Immature natural killer cell (primary cell): ENCODE measurements around the gene SPACA5B. TPM values are rescaled to one million over a fixed set of nuclear protein-coding genes. Genes with fewer than 3 reads are reported as not detected.
A peak's percentile ranks its signal among the peaks of the same experiment; 100 is the strongest.
"Not testable (repeated sequence)": the region's sequence is repeated elsewhere in the genome, so short reads cannot be mapped to it uniquely, and the experiment has no call there.

ENCODE experiments used
- DNase-seq, 3 donors: peaks; one replicate each; pipeline ENCODE4 v3.0.0; 2022; ENCODE audit warnings: mixed read lengths in 1 of 3
- H3K27ac Mint-ChIP-seq, 6 donors: one replicate each; pipeline ENCODE4 v1.8.0; 2020; ENCODE audit warnings: mixed read lengths in 6 of 6, mild to moderate bottlenecking in 5 of 6, inconsistent platforms in 4 of 6, moderate library complexity in 3 of 6
- H3K27me3 Mint-ChIP-seq, 3 donors: one replicate each; pipeline ENCODE4 v1.8.0; 2020 to 2021; ENCODE audit warnings: low read depth in 3 of 3, mild to moderate bottlenecking in 3 of 3, mixed read lengths in 3 of 3, moderate library complexity in 3 of 3, inconsistent platforms in 1 of 3
- H3K36me3 Mint-ChIP-seq, 3 donors: one replicate each; pipeline ENCODE4 v1.8.0; 2020; ENCODE audit warnings: mixed read lengths in 3 of 3, inconsistent platforms in 2 of 3, mild to moderate bottlenecking in 2 of 3
- H3K4me1 Mint-ChIP-seq, 2 donors: one replicate each; pipeline ENCODE4 v1.8.0; 2020; ENCODE audit warnings: inconsistent platforms in 2 of 2, mild to moderate bottlenecking in 2 of 2, mixed read lengths in 2 of 2, moderate library complexity in 1 of 2
- H3K4me3 Mint-ChIP-seq, 5 donors: one replicate each; pipeline ENCODE4 v1.8.0; 2020; ENCODE audit warnings: mild to moderate bottlenecking in 5 of 5, mixed read lengths in 5 of 5, inconsistent platforms in 3 of 5, moderate library complexity in 3 of 5
- H3K9me3 Mint-ChIP-seq, 6 donors: one replicate each; pipeline ENCODE4 v1.8.0; 2020; ENCODE audit warnings: mild to moderate bottlenecking in 6 of 6, mixed read lengths in 6 of 6, inconsistent platforms in 4 of 6, moderate library complexity in 3 of 6
- polyA plus RNA-seq, 3 donors: library from polyadenylated mRNA; unstranded; fragments of 300-500 nt; fragmentation: Illumina TruSeq; gene quantifications; one replicate each; pipeline ENCODE4 v1.2.3, GENCODE V29; 2021

SPACA5B gene
- not detected for polyA plus RNA-seq

DNA sequence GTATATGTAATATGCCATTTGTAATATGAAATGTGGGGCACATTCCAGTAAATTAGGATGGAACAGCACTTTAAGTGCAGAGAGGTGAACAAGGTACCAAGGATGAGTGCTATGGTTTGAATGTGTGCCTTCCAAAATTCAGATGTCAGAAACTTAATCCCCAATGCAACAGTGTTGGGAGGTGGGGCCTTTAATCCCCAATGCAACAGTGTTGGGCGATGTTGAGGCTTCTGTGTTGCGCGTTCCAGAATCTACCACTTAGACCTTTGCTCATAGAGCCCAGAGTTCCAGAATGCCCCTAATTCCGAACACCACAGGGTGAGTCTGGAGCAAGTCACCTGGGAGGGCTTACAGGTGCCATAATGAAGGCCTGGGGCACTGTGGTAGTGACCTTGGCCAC is at the start of gene SPACA5B:
Gene SPACA5B (plus strand): TSS at position 301 of the 400 bp plus-strand sequence. CDS start 62 bp downstream, at position 363.
- H3K4me3 Mint-ChIP-seq, DNase-seq, H3K36me3 Mint-ChIP-seq, H3K27me3 Mint-ChIP-seq, H3K27ac Mint-ChIP-seq, H3K9me3 Mint-ChIP-seq, H3K4me1 Mint-ChIP-seq: not testable (repeated sequence)

DNA sequence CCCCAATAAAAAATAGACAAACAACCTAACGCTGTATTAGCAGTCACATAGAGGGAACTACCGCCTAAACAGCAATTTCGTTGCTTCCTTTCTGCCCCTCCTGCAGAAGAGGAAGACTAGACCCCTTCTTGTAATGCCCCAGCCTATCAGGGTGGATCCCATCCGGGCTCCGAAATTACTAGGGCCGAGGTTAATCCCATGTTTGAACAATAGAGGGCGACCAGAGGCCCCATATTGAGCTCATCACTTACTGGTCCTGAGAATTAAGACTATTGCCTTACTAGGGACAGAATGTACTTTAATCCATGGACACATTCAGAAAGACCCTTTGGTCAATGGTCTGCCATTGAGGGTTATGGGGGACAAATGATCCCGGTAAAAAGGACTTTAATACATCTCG is 47.2 kb upstream of the SPACA5B start:
- peaks cover 0 to 5% (median 2%) of the 10 kb centered on the region in 3 donors for H3K27me3 Mint-ChIP-seq
- H3K9me3 Mint-ChIP-seq = no peaks in the 10 kb centered on the region
- peak; percentile 6 to 28 (median 9) for DNase-seq
- H3K4me1 Mint-ChIP-seq = no peaks in the 10 kb centered on the region
- no peaks in the 10 kb centered on the region for H3K36me3 Mint-ChIP-seq
- no peak overlapping the region for H3K27ac Mint-ChIP-seq
- H3K4me3 Mint-ChIP-seq = no peak overlapping the region

DNA sequence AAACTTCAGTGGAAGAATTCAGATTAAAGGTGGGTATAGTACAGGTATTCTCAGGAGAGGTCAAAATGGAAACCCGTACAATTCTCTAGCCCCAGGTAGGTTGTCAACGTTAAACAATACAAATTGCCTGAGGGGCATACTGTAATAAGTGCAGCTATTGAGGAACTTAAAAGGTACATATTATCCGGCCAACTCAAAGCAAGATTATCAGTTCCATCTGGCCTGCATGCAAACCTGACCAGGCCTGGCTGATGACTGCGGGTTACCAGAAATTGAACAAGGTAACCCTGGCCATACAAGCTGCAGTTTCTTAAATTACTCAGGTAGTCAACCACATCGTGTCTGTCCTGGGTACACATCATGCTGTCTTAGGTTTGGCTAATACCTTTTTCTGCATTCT is 46.7 kb upstream of the SPACA5B start:
- no peak overlapping the region for H3K27ac Mint-ChIP-seq
- DNase-seq = no peak
- H3K27me3 Mint-ChIP-seq = peaks cover 0 to 2% (median 2%) of the 10 kb centered on the region in 3 donors
- H3K4me1 Mint-ChIP-seq = no peaks in the 10 kb centered on the region
- no peaks in the 10 kb centered on the region for H3K9me3 Mint-ChIP-seq
- no peak overlapping the region for H3K4me3 Mint-ChIP-seq
- no peaks in the 10 kb centered on the region for H3K36me3 Mint-ChIP-seq

DNA sequence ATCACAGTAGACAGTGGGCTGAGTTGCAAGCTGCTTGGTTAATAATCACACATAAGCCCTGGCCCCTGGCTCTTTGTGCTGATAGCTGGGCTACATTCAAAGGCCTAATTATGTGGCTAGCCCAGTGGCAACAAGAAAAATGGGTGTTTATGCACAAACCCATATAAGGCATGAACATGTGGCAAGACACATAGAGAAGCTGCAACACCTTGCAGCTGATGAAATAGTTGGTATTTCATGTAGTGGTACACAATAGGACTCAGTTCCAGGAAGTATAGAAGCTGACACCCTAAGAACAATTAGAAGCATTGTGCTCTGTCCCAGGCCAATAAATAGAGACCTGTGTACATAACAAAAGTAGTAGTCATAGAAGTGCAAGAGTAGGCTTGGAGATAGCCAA is 44.3 kb upstream of the SPACA5B start:
- Mint-ChIP-seq H3K27me3 (peaks cover 1 to 7% (median 2%) of the 10 kb centered on the region in 3 donors), H3K4me3 (no peak overlapping the region), H3K9me3 (no peaks in the 10 kb centered on the region), H3K27ac (no peak overlapping the region), H3K36me3 (no peaks in the 10 kb centered on the region), H3K4me1 (no peaks in the 10 kb centered on the region)
- DNase-seq = no peak

DNA sequence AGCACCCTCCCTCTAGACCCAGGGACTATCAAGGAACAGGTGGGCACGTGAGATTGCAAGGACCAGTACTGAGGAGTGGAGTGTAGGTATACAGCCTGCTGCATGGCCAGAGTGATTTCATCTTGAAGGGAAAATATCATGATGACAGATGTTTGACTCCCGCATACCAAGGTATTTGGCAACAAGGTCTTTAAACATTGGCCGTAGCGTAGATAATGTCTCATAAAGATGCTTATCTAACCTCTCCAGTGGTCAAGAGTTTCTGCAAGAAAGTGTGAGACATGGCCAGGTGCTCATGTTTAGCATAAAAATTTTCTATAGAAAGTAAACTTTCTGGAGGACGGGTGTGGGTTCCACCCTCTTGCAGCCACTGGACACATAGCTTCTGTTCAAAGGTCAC is 40.3 kb upstream of the SPACA5B start:
- no peak overlapping the region for H3K4me3 Mint-ChIP-seq

DNA sequence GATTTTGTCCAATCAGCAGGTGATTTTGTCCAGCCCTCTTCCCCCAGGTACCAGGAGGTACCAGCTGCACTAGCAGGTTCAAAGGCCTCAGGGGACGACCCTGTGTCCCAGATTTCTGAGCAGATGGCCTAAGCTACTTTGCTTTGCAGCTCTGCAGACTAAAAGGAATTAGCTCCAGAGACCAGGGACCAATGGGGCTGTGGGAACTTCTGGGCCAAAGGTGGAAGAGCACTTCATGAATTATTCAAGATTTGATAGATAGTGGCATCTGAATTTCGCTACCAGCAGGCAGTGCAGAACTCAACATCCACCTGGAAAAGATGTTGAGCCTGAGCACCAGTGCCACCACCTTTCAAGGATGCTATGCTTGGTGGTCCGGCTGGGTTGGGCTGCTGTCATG is 37.9 kb upstream of the SPACA5B start:
- DNase-seq, H3K4me3 Mint-ChIP-seq, H3K4me1 Mint-ChIP-seq, H3K9me3 Mint-ChIP-seq, H3K36me3 Mint-ChIP-seq, H3K27ac Mint-ChIP-seq, H3K27me3 Mint-ChIP-seq: not testable (repeated sequence)

More for the DNA sequence above, 40.3 kb upstream of the SPACA5B start:
- no peak for DNase-seq
- Mint-ChIP-seq H3K4me1 (no peaks in the 10 kb centered on the region), H3K9me3 (no peaks in the 10 kb centered on the region), H3K27me3 (peaks cover 2 to 7% (median 2%) of the 10 kb centered on the region in 3 donors), H3K27ac (no peak overlapping the region), H3K36me3 (no peaks in the 10 kb centered on the region)

DNA sequence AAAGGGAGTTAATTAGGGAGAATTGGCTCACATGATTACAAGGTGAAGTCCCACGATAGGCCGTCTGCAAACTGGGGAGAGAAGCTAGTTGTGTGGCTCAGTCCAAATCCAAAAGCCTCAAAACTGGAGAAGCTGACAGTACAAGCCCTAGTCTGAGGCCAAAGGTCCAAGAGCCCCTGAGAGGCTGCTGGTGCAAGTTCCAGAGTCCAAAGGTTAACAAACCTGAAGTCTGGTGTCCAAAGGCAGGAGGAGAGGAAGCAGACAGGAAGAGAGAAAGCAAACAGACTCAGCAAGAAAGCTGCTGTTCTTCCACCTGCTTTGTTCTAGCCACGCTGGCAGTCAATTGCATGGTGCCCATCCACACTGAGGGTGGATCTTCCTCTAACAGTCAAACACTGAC is 29.0 kb upstream of the SPACA5B start:
- Mint-ChIP-seq H3K4me3 (no peak overlapping the region), H3K36me3 (no peaks in the 10 kb centered on the region), H3K9me3 (no peaks in the 10 kb centered on the region), H3K4me1 (no peaks in the 10 kb centered on the region), H3K27me3 (peaks cover 2 to 7% (median 2%) of the 10 kb centered on the region in 3 donors), H3K27ac (no peak overlapping the region)
- DNase-seq = no peak

DNA sequence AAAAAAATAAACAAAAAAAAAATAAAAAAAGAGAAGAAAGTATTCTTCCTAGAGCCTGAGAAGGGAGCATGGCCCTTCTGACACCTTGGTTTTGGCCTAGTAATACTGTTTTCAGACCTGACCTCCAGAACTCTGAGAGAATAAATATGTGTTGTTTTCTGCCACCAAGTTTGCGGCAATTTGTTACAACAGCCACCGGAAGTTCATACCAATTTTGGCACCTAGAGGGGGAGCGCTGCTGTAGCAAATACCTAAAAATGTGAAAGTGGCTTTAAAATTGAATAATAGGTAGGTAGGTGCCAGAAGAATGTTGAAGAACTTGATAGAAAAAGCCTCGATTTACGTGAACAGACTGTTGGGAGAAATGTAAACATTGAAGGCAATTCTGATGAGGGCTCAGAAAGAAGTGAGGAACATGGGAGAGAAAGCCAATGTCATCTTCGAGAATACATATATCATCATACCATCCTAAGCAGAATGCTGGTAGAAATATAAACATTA is 27.5 kb upstream of the SPACA5B start:
- Mint-ChIP-seq H3K4me3 (no peak overlapping the region), H3K9me3 (no peaks in the 10 kb centered on the region), H3K27me3 (peaks cover 2 to 5% (median 2%) of the 10 kb centered on the region in 3 donors), H3K4me1 (no peaks in the 10 kb centered on the region), H3K36me3 (no peaks in the 10 kb centered on the region), H3K27ac (peak overlapping the region in 1 of 6 donors; percentile 70)
- DNase-seq = no peak

DNA sequence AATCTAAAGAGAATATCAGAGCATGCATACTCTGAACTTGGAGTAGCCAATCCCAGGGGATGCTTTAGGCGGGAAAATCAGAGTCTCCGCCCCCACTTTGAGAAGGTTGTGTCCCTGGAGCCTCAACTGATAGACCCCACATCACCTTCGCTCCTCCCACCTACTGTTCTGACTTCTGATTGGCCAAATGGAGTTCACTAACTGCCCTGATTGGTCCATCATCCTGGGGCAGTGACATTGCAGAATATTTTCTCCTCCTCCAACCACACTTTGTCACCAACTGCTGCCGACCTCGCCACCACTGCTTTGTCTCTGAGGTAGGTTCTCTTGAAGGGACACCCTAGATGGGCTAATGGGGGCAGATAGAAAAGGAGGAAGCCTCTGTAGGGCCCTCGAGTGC is 22.7 kb upstream of the SPACA5B start:
- H3K27ac Mint-ChIP-seq = no peak overlapping the region

DNA sequence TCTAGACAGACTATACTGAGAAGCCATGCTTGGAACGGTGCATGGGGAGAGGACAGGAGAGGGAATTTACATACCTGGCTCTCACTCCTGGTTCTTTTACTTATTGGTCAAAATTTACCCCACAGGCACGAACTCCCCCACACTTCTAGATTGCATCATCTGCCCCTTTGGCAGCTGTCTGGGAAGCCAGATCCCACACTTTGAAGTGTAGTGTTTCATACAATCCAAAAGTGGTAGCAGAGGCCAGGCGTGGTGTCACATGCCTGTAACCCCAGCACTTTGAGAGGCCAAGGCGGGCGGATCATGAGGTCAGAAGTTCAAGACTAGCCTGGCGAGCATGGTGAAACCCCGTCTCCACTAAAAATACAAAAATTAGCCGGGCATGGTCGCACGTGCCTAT is 5.1 kb upstream of the SPACA5B start:
- H3K27ac Mint-ChIP-seq, H3K4me3 Mint-ChIP-seq, H3K9me3 Mint-ChIP-seq, H3K27me3 Mint-ChIP-seq, H3K36me3 Mint-ChIP-seq, H3K4me1 Mint-ChIP-seq, DNase-seq: not testable (repeated sequence)

More for the DNA sequence above, 22.7 kb upstream of the SPACA5B start:
- Mint-ChIP-seq H3K36me3 (no peaks in the 10 kb centered on the region), H3K4me3 (no peak overlapping the region), H3K27me3 (peaks cover 0 to 4% (median 2%) of the 10 kb centered on the region in 3 donors), H3K4me1 (no peaks in the 10 kb centered on the region), H3K9me3 (no peaks in the 10 kb centered on the region)
- no peak for DNase-seq

DNA sequence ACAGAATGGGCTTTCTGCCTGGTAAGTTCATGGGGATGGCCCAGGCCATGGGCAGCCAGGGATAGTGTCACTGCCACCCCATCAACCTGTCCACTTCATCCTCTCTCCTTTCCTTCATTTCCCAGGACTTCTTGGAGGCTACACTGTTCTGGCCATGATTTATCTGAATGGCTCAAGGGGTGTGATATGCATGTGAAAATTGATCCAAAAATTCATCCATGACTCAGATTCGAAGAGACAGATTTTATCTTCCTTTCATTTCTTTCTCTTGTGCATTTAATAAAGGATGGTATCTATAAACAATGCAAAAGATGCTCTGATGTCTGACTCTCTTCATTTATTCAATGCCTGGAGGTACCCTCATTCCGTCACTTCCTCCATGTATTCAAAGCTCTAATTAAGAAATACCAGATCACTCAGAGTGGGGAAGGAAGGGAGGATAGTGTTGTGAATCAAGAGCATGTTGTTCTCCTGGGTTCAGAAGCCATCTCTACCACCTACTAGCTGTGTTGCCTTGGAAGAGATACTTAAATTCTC is 1.9 kb downstream of the SPACA5B start:
- H3K27me3 Mint-ChIP-seq, DNase-seq, H3K4me3 Mint-ChIP-seq, H3K27ac Mint-ChIP-seq, H3K36me3 Mint-ChIP-seq, H3K4me1 Mint-ChIP-seq, H3K9me3 Mint-ChIP-seq: not testable (repeated sequence)

DNA sequence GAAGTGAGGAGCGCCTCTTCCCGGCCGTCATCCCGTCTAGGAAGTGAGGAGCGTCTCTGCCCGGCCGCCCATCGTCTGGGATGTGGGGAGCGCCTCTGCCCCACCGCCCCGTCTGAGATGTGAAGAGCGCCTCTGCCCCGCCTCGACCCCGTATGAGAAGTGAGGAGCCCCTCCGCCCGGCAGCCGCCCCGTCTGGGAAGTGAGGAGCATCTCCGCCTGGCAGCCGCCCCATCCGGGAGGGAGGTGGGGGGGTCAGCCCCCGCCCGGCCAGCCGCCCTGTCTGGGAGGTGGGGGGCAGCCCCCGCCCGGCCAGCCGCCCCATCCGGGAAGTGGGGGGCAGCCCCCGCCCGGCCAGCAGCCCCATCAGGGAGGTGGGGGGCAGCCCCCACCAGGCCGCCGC is 8.7 kb downstream of the SPACA5B start:
- not testable (repeated sequence) for H3K4me3 Mint-ChIP-seq, H3K9me3 Mint-ChIP-seq, H3K27me3 Mint-ChIP-seq, DNase-seq, H3K27ac Mint-ChIP-seq, H3K36me3 Mint-ChIP-seq, H3K4me1 Mint-ChIP-seq

DNA sequence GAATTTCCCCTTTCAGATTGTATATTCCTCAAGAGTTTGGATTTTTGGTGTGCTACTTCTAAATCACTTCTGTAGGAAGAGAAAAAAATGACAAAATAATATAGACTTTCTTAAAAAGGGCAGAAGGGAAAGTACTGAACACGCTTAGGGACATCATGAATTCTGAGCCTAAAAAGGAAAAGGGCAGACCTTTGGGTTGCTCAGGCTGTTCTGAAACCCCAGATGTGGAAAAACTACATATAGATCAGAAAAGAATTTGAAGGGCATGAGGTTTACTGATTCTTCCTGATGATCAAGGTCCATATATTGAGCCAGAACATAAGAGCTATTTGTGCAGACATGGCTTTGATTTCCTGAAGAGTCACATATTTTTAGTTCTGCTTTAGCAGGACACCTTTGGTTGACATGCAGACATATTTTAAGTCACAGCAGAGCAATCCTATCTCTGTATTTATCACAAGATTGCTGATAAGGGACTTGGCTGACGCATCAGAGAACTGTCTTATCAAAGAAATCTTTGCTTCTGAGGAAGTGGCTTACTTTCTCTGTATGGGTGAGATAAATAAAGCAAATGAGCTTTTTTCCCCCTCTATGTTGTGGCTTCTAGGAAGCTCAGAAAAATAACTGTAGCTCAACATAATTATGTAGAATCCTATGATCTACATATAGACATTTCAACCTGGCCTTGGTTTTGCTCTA is 11.5 kb downstream of the SPACA5B start:
- H3K4me3 Mint-ChIP-seq, H3K27me3 Mint-ChIP-seq, H3K4me1 Mint-ChIP-seq, DNase-seq, H3K9me3 Mint-ChIP-seq, H3K36me3 Mint-ChIP-seq, H3K27ac Mint-ChIP-seq: not testable (repeated sequence)

DNA sequence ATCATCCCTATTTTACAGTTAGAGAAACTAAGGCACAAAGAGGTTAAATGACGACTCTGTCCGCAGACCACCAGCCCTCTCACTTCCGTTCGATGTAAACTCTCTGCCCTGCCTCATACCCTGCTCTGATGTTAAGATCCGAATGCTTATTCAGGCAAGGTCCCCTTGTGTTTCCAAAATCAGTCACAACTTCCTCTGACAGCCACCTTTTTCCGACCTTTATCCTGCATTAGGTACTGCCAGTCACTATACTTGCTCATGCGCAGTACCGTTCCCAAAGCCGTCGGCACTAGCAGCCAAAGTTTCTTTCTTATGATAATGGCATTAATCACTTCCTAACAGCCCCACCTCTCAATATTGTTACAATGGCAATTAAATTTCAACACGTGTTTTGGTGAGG is 12.3 kb downstream of the SPACA5B start:
- not testable (repeated sequence) for H3K27ac Mint-ChIP-seq, H3K36me3 Mint-ChIP-seq, DNase-seq, H3K4me3 Mint-ChIP-seq, H3K4me1 Mint-ChIP-seq, H3K9me3 Mint-ChIP-seq, H3K27me3 Mint-ChIP-seq

DNA sequence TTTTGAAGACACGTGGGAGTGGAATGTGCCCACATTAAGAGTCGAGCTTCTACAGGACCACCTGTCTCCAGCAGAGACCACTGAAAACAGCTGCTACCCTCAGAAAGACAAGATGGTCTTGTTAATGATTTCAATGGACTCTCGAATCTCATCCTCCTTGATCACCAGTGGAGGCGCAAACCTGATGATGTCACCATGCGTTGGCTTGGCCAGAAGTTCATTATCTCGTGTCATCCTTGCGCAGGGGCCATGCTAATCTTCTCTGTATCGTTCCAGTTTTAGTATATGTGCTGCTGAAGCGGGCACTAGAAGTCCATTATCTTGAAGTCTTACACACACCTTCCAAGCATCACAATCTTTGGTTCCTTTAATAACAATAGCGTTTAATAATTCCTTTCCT is 23.3 kb downstream of the SPACA5B start:
- DNase-seq = no peak
- no peak overlapping the region for H3K4me3 Mint-ChIP-seq
- H3K36me3 Mint-ChIP-seq = no peaks in the 10 kb centered on the region
- H3K4me1 Mint-ChIP-seq = no peaks in the 10 kb centered on the region
- H3K27ac Mint-ChIP-seq = no peak overlapping the region
- H3K9me3 Mint-ChIP-seq = no peaks in the 10 kb centered on the region
- H3K27me3 Mint-ChIP-seq = peaks cover 2 to 8% (median 5%) of the 10 kb centered on the region in 3 donors
